Coronary artery (tissue), 2 donors: Measurements from ENCODE around the gene CD52.
"Not testable (repeated sequence)": the region's sequence is repeated elsewhere in the genome, so short reads cannot be mapped to it uniquely, and the experiment has no call there.

Experiments used
- DNase-seq: peaks from one replicate; pipeline ENCODE4 v3.0.0-alpha.2; 2017; ENCODE audit warnings: low spot score
- H3K27ac ChIP-seq, 2 donors: fragments of 200-600 bp; sonication (generic); one replicate each; pipeline ENCODE4 v1.5.1; 2016 to 2019
- H3K4me3 ChIP-seq: fragments of 200-600 bp; sonication (generic); 2 replicates; pipeline ENCODE4 v1.5.1; 2016; ENCODE audit warnings: mild to moderate bottlenecking, moderate library complexity
- CTCF ChIP-seq: fragments of 200-600 bp; sonication (generic); IDR thresholded peaks from one replicate; pipeline ENCODE4 v1.5.1; 2019; ENCODE audit warnings: antibody characterized with exemption

CD52 gene

DNA sequence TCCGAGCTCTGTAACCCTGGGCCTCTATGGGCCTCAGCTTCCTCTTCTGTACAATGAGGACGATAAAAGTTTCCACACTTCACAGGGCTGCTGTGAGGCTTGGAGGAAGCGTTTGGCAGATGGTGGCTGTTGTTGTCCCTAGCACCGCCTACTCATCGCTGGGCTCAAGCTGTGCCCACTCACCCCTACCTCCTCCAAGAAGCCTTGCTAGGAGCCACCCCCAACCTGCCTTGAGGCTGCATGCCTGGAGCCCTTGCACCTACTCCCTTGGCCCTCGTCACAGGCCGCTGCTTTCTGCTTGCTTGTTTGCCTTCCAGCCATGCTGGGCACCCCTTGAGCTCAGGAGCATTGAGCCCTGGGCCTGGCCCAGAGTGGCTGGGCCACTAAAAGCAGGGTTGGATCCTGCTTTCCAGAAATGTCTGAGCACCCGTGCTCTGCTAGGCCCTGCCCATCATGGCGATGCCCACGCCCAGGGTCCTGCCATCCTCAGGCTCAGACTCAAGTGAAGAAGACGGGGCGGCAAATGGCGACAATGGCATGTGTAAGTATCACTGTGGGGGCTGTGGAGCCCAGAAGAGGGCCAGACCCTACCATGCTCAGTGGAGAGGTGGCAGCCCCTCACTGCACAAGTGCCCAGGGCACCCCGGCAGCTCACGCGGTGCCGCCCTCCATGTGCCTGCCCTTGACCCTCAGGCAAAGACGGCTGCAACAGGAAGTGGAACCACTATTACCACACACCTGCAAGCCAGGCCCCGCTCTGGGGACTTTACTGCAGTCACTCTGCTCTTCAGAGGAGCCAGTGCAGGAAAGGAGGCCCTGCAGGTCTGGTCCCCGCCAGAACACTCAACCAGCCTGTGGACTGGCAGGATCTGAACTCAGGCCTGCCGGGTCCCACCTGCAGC, 28.3 kb upstream of the CD52 start:
- peak overlapping the region; percentile 16 to 76 for H3K27ac ChIP-seq
- DNase-seq: no peak

GRCh38 chr1:26290122-26290881, 27.5 kb upstream of the CD52 start:
- H3K4me3 ChIP-seq: no peak overlapping the region
- DNase-seq: no peak
- TF ChIP-seq CTCF: no peak
- H3K27ac ChIP-seq: peak overlapping the region; percentile 16 to 76

More for the DNA sequence above, 28.3 kb upstream of the CD52 start:
- TF ChIP-seq CTCF: no peak
- H3K4me3 ChIP-seq: no peak overlapping the region

DNA sequence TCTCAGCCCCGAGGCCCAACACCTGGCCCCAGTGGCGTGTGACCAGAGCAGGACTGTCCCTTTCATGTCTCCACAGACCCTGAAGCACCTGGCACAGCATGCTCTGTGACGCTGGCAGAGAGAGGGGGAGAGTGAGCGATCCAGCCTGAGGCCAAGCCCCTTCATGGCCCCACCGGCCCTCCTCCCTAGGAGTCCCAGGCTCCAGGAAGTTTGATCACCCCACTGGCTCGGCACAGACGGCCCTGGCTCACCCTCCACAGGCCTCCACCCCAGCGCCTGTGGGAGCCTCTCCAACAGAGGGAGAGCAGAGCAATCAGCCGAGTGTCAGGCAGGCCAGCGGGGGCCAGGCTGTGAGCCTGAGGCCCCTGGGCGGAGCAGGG, 26.9 kb upstream of the CD52 start:
- H3K4me3 ChIP-seq: no peak overlapping the region
- DNase-seq: no peak
- TF ChIP-seq CTCF: no peak
- peak overlapping the region in 1 of 2 donors; percentile 76 for H3K27ac ChIP-seq

- DNase-seq: no peak
- TF ChIP-seq CTCF: no peak
- Histone ChIP-seq H3K4me3 (no peak overlapping the region), H3K27ac (no peak overlapping the region)
Observed at GRCh38 chr1:26291433-26291832, 26.3 kb upstream of the CD52 start.

DNA sequence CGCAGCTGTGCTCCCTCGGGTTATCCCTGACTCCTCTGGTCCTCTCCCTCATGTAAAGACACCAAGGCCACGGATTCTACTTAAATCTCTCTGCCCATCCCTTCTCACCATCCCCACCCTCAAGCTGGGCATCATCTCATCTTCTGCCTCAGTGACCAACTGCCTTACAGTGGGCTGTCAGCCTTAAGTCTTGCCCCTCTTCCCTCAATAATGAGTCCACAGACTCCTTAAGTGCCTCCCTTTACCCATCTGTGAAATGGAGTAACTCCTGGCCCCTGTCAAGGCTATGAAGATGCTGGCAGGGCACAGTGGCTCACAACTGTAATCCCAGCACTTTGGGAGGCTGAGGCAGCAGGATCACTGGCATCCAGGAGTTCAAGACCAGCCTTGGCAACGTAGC, 25.8 kb upstream of the CD52 start:
- no peak for TF ChIP-seq CTCF
- no peak overlapping the region for H3K4me3 ChIP-seq
- H3K27ac ChIP-seq: no peak overlapping the region
- no peak for DNase-seq

DNA sequence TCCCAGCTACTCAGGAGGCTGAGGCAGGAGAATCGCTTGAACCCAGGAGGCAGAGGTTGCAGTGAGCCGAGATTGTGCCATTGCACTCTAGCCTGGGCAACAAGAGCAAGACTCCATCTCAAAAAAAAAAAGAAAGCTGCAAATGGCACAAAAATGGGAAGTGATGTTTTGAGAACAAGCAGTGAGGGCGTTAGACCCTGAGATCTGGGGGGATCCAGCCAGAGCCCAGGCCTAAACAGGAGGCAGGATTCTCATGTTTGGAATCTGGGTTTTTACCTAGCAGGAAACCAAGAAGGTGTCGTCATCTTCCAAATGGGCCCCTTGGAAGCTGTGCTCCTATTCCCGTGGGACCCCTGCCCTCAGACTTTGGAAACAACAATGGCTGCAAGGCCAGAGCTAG, 25.0 kb upstream of the CD52 start:
- H3K27ac ChIP-seq, DNase-seq: not testable (repeated sequence)

DNA sequence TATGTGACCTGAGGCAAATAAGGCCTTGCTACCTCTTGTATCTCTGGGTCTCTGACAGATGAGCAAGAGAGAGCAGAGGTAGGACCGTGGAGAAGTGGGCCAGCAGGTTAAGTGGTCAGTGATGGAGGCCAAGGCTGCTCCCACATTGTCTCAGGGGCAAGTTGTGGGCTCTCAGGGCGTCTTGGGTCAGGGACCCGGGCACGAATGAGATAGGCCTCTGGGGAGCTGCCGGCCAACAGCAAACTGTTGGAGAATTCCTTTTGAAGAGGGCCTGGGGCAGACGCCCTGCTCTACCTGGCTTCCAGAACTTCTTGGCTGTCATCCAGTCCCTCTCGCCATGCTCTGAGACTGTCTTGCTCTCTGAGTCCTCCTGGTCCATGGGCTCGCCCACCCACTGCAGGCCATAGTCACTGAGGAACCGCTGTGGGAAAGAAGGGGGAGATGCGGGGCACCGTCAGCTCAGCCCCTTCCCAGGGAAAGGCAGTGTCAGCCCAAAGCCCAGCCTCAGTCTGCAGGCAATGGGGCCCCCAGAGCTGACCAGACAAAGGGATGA, 23.8 kb upstream of the CD52 start:
- H3K4me3 ChIP-seq: no peak overlapping the region
- no peak for DNase-seq

More for the DNA sequence above, 25.0 kb upstream of the CD52 start:
- H3K4me3 ChIP-seq: not testable (repeated sequence)

More for the DNA sequence above, 23.8 kb upstream of the CD52 start:
- H3K27ac ChIP-seq: no peak overlapping the region
- no peak for TF ChIP-seq CTCF
